DOHH2 (cell line): ENCODE results near the gene PROM2.

ENCODE experiments used
- H3F3A ChIP-seq: fragments of 200-600 bp; sonication (generic), shearing (Covaris generic); 2 replicates; pipeline ENCODE4 v1.6.0; 2016; ENCODE audit warnings: antibody characterized with exemption, mild to moderate bottlenecking; ENCODE audit not compliant: control insufficient read depth, insufficient read depth
- H3K27ac ChIP-seq: fragments of 200-600 bp; sonication (generic); 2 replicates; pipeline ENCODE4 v1.5.1; 2014; ENCODE audit warnings: low read depth, mild to moderate bottlenecking, low read length, moderate library complexity
- H3K27me3 ChIP-seq: fragments of 200-600 bp; sonication (generic); 2 replicates; pipeline ENCODE4 v1.6.1; 2014; ENCODE audit warnings: mild to moderate bottlenecking, low read length, mixed read lengths; ENCODE audit not compliant: control insufficient read depth
- H3K36me3 ChIP-seq: fragments of 200-600 bp; sonication (generic); 2 replicates; pipeline ENCODE4 v1.6.1; 2014; ENCODE audit warnings: mild to moderate bottlenecking, low read length, moderate library complexity, mixed read lengths; ENCODE audit not compliant: control insufficient read depth
- H3K4me1 ChIP-seq: fragments of 200-600 bp; sonication (generic); 2 replicates; pipeline ENCODE4 v1.6.1; 2014; ENCODE audit warnings: mild to moderate bottlenecking, low read length, mixed read lengths; ENCODE audit not compliant: control insufficient read depth
- H3K4me2 ChIP-seq: fragments of 200-600 bp; sonication (generic); 2 replicates; pipeline ENCODE4 v1.6.0; 2014; ENCODE audit warnings: mild to moderate bottlenecking, low read length, moderate library complexity
- H3K4me3 ChIP-seq: fragments of 200-600 bp; sonication (generic); 2 replicates; pipeline ENCODE4 v1.5.1; 2014; ENCODE audit warnings: mild to moderate bottlenecking, low read length, mixed read lengths
- H3K79me2 ChIP-seq: fragments of 200-600 bp; sonication (generic); 2 replicates; pipeline ENCODE4 v1.6.1; 2014; ENCODE audit warnings: mild to moderate bottlenecking, low read length, mixed read lengths; ENCODE audit not compliant: control insufficient read depth
- H3K9me2 ChIP-seq: fragments of 200-600 bp; sonication (generic); replicated peaks from 2 replicates; pipeline ENCODE4 v1.6.1; 2014; ENCODE audit warnings: mild to moderate bottlenecking, low read length, mixed read lengths; ENCODE audit not compliant: control insufficient read depth
- H3K9me3 ChIP-seq: fragments of 200-600 bp; sonication (generic); 2 replicates; pipeline ENCODE4 v1.6.1; 2014; ENCODE audit warnings: antibody characterized with exemption, low read length, mixed read lengths; ENCODE audit not compliant: control insufficient read depth, insufficient read depth
- H4K20me1 ChIP-seq: fragments of 200-600 bp; sonication (generic); 2 replicates; pipeline ENCODE4 v1.6.0; 2014; ENCODE audit warnings: low read depth, mild to moderate bottlenecking, antibody characterized with exemption, low read length, moderate library complexity; ENCODE audit not compliant: control insufficient read depth, insufficient read depth
- CTCF ChIP-seq: fragments of 200-600 bp; sonication (generic); IDR thresholded peaks from one replicate; pipeline ENCODE4 v1.5.1; 2014; ENCODE audit warnings: antibody characterized with exemption, mild to moderate bottlenecking, low read depth, low read length; ENCODE audit not compliant: poor library complexity, severe bottlenecking
- EZH2phosphoT487 ChIP-seq: fragments of 200-600 bp; sonication (generic); IDR thresholded peaks from 2 replicates; pipeline ENCODE4 v1.6.1; 2017; ENCODE audit warnings: borderline replicate concordance, mild to moderate bottlenecking, antibody characterized with exemption, low read length, moderate library complexity, mixed read lengths

Gene PROM2

GRCh38 chr2:95295376-95295775 lies 21.1 kb downstream of the PROM2 start:
- no peak overlapping the region for H3K27ac ChIP-seq
- H3K4me3 ChIP-seq, result no peak overlapping the region
- H3K36me3 ChIP-seq, result no peaks in the 10 kb centered on the region
- H3K9me2 ChIP-seq, result no peaks in the 10 kb centered on the region
- H3K9me3 ChIP-seq, result no peaks in the 10 kb centered on the region
- no peak for TF ChIP-seq CTCF
- no peak for TF ChIP-seq EZH2phosphoT487
- H3K27me3 ChIP-seq, result no peaks in the 10 kb centered on the region
- H3K4me2 ChIP-seq, result no peak overlapping the region
- no peaks in the 10 kb centered on the region for H3K79me2 ChIP-seq
- no peaks in the 10 kb centered on the region for H3K4me1 ChIP-seq
- no peaks in the 10 kb centered on the region for H3F3A ChIP-seq
- no peaks in the 10 kb centered on the region for H4K20me1 ChIP-seq

GRCh38 chr2:95296011-95296410 lies 21.8 kb downstream of the PROM2 start:
- H3K4me3 ChIP-seq, result no peak overlapping the region
- H3K27me3 ChIP-seq, result no peaks in the 10 kb centered on the region
- no peaks in the 10 kb centered on the region for H3K9me3 ChIP-seq
- H3K79me2 ChIP-seq, result no peaks in the 10 kb centered on the region
- H3K4me2 ChIP-seq, result no peak overlapping the region
- no peaks in the 10 kb centered on the region for H3K4me1 ChIP-seq
- no peak overlapping the region for H3K27ac ChIP-seq
- H3F3A ChIP-seq, result no peaks in the 10 kb centered on the region
- no peaks in the 10 kb centered on the region for H3K36me3 ChIP-seq
- no peaks in the 10 kb centered on the region for H3K9me2 ChIP-seq
- H4K20me1 ChIP-seq, result no peaks in the 10 kb centered on the region
- TF ChIP-seq CTCF (no peak), EZH2phosphoT487 (no peak)

- no peaks in the 10 kb centered on the region for H3K36me3 ChIP-seq
- no peaks in the 10 kb centered on the region for H3K27me3 ChIP-seq
- H4K20me1 ChIP-seq, result no peaks in the 10 kb centered on the region
- H3F3A ChIP-seq, result no peaks in the 10 kb centered on the region
- no peaks in the 10 kb centered on the region for H3K9me2 ChIP-seq
- H3K4me2 ChIP-seq, result no peak within 1 kb of the TSS
- H3K27ac ChIP-seq, result no peak within 1 kb of the TSS
- no peak within 1 kb of the TSS for H3K4me3 ChIP-seq
- no peaks in the 10 kb centered on the region for H3K79me2 ChIP-seq
- TF ChIP-seq EZH2phosphoT487 (no peak), CTCF (no peak)
- no peaks in the 10 kb centered on the region for H3K9me3 ChIP-seq
- no peaks in the 10 kb centered on the region for H3K4me1 ChIP-seq
Measured at GRCh38 chr2:95296880-95297487, 22.7 kb downstream of the PROM2 start, which contains the start of gene KCNIP3. Gene KCNIP3, plus strand, starts transcription at chr2:95297347. Its CDS starts 92 bp downstream, at chr2:95297439.
